HepG2 (cell line): ENCODE measurements around the gene SIGLEC6. TPM values are rescaled to one million over a fixed set of nuclear protein-coding genes. Genes with fewer than 3 reads are reported as not detected.

Experiments
- BHLHE40 ChIP-seq: IDR thresholded peaks from 2 replicates; pipeline ENCODE4 v1.6.1; 2011; ENCODE audit warnings: low read length, improper control_type of control experiment
- CCDC6 ChIP-seq: sonication (generic); formaldehyde crosslinking; IDR thresholded peaks from 2 replicates; pipeline ENCODE4 v1.8.1; 2022; ENCODE audit warnings: mild to moderate bottlenecking, missing genetic modification reagents, moderate library complexity
- FOXK1 ChIP-seq: sonication (generic); formaldehyde crosslinking; IDR thresholded peaks from 2 replicates; pipeline ENCODE4 v1.4.0; 2020; ENCODE audit warnings: low read depth, missing genetic modification reagents, borderline replicate concordance
- HIVEP1 ChIP-seq: sonication (generic); formaldehyde crosslinking; IDR thresholded peaks from 2 replicates; pipeline ENCODE4 v1.4.0; 2020; ENCODE audit warnings: mild to moderate bottlenecking, missing genetic modification reagents
- MTA3 ChIP-seq: sonication (generic); formaldehyde crosslinking; IDR thresholded peaks from 2 replicates; pipeline ENCODE4 v1.4.0; 2020; ENCODE audit warnings: missing genetic modification reagents
- MYNN ChIP-seq: sonication (generic); formaldehyde crosslinking; IDR thresholded peaks from 2 replicates; pipeline ENCODE4 v1.4.0; 2020; ENCODE audit warnings: mild to moderate bottlenecking, low read depth, missing genetic modification reagents
- TCF7 ChIP-seq: sonication (generic); IDR thresholded peaks from 2 replicates; pipeline ENCODE4 v1.6.1; 2016; ENCODE audit warnings: antibody characterized with exemption, low read depth
- THYN1 ChIP-seq: sonication (generic); formaldehyde crosslinking; IDR thresholded peaks from 2 replicates; pipeline ENCODE4 v1.8.1; 2023; ENCODE audit warnings: low read depth, mild to moderate bottlenecking, moderate library complexity, missing genetic modification reagents, borderline replicate concordance
- ZC3H4 ChIP-seq: sonication (generic); formaldehyde crosslinking; IDR thresholded peaks from 2 replicates; pipeline ENCODE4 v1.4.0; 2020; ENCODE audit warnings: missing genetic modification reagents, borderline replicate concordance
- ZNF660 ChIP-seq: sonication (generic); formaldehyde crosslinking; IDR thresholded peaks from 2 replicates; pipeline ENCODE4 v1.5.1; 2020; ENCODE audit warnings: mild to moderate bottlenecking, low read depth, missing genetic modification reagents, borderline replicate concordance
- ZNF7 ChIP-seq: IDR thresholded peaks from 2 replicates; pipeline ENCODE4 v1.6.1; 2016; ENCODE audit warnings: missing biosample characterization, missing genetic modification reagents
- polyA plus RNA-seq, 8 experiments: library from polyadenylated mRNA; depleted of rRNA in 3 of 8; stranded (reverse) in 7 of 8; unstranded in 1 of 8; fragments of >200 nt; fragmentation: Illumina TruSeq in 4 of 8; extraction: Trizol in 4 of 8; gene quantifications; 2 replicates each; pipeline versions ENCODE4 v1.2.1 to v1.2.3, GENCODE V29; 2011 to 2016; ENCODE audit warnings: low read depth in 4 of 8, missing spikeins in 1 of 8, mixed read lengths in 1 of 8; ENCODE audit not compliant: insufficient read depth in 1 of 8
- total RNA-seq, 5 experiments: library from RNA; depleted of rRNA; stranded (reverse); fragments of >200 nt; fragmentation: Illumina TruSeq; extraction: Trizol; gene quantifications; 2 replicates each; pipeline ENCODE4 v1.2.3, GENCODE V29; 2016; ENCODE audit warnings: low read depth in 1 of 5
- TF ChIP-seq, protein P1 (sequence below), 2 experiments: fragments of 450-650 bp in 1 of 2; sonication (generic) in 1 of 2; formaldehyde crosslinking in 1 of 2; IDR thresholded peaks; 2 replicates each; pipeline versions ENCODE4 v1.6.1 to v1.8.0; 2016 to 2022; ENCODE audit warnings: antibody characterized with exemption in 1 of 2, mild to moderate bottlenecking in 1 of 2, missing genetic modification reagents in 1 of 2
- TF ChIP-seq, protein P2 (sequence below): sonication (generic); formaldehyde crosslinking; IDR thresholded peaks from 2 replicates; pipeline ENCODE4 v1.4.0; 2020; ENCODE audit warnings: missing genetic modification reagents, mild to moderate bottlenecking, borderline replicate concordance
- TF ChIP-seq, protein P3 (sequence below): sonication (generic); formaldehyde crosslinking; conservative IDR thresholded peaks from 2 replicates; pipeline ENCODE4 v1.8.1; 2023; ENCODE audit warnings: missing genetic modification reagents

SIGLEC6 gene
- total and polyA plus RNA-seq, 2 of the 13 experiments (the other 11 are each of a cell fraction or from before 2014, with no cell fraction given) = not detected

DNA sequence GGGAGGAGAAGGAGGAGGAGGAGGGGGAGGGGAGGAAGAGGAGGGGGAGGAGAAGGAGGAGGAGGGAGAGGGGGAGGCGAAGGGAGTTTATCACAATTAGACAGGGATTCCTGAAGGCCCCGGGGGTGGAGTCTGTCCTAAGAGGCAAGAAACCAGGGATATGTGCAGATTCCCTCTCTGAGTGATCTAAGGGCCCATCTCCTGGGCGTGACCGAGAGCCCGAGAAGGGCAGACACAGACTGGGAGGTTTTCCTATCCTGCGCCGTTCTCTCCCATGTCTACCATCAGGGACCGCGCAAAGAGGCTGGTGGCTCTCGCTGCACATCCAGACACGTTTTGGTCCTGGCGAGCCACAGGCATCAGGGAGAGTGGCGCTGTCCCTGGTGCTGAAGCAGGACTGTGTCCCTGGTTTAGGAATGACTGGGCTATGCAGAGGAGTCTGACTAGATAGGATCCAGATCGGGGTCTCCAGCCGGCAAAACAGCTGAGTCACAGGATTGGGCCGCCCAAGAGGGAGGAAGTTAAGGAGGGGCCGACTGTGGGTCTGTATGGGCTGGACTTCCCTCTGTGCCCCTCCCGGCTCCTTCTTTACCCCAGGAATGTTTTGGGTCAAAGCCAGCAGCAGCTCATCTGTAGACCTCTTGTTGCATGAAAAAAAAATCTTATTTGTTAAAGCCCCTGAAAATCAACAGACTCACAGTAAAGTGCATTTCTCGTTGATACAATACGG lies 21.7 kb upstream of the SIGLEC6 start (continued):
- TF ChIP-seq, protein P1, sequence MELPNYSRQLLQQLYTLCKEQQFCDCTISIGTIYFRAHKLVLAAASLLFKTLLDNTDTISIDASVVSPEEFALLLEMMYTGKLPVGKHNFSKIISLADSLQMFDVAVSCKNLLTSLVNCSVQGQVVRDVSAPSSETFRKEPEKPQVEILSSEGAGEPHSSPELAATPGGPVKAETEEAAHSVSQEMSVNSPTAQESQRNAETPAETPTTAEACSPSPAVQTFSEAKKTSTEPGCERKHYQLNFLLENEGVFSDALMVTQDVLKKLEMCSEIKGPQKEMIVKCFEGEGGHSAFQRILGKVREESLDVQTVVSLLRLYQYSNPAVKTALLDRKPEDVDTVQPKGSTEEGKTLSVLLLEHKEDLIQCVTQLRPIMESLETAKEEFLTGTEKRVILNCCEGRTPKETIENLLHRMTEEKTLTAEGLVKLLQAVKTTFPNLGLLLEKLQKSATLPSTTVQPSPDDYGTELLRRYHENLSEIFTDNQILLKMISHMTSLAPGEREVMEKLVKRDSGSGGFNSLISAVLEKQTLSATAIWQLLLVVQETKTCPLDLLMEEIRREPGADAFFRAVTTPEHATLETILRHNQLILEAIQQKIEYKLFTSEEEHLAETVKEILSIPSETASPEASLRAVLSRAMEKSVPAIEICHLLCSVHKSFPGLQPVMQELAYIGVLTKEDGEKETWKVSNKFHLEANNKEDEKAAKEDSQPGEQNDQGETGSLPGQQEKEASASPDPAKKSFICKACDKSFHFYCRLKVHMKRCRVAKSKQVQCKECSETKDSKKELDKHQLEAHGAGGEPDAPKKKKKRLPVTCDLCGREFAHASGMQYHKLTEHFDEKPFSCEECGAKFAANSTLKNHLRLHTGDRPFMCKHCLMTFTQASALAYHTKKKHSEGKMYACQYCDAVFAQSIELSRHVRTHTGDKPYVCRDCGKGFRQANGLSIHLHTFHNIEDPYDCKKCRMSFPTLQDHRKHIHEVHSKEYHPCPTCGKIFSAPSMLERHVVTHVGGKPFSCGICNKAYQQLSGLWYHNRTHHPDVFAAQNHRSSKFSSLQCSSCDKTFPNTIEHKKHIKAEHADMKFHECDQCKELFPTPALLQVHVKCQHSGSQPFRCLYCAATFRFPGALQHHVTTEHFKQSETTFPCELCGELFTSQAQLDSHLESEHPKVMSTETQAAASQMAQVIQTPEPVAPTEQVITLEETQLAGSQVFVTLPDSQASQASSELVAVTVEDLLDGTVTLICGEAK (IDR thresholded peaks at IDR 0.05) = no peak
- TF ChIP-seq, protein P1 (CRISPR knock-in tag; IDR thresholded peaks at IDR 0.05) = peak; percentile 65; the same call in 1 of the 2 replicates
- TF ChIP-seq ZNF7 (peak; percentile 56; the same call in 1 of the 2 replicates), BHLHE40 (no peak), FOXK1 (peak; percentile 66; the same call in 1 of the 2 replicates), TCF7 (no peak), MTA3 (CRISPR knock-in tag) (no peak), HIVEP1 (CRISPR knock-in tag) (no peak), ZNF660 (CRISPR knock-in tag) (no peak), CCDC6 (CRISPR knock-in tag) (peak; percentile 26; the same call in 1 of the 2 replicates), THYN1 (CRISPR knock-in tag) (no peak), MYNN (CRISPR knock-in tag) (peak; percentile 66; the same call in 1 of the 2 replicates), ZC3H4 (CRISPR knock-in tag) (no peak)
- TF ChIP-seq, protein P2, sequence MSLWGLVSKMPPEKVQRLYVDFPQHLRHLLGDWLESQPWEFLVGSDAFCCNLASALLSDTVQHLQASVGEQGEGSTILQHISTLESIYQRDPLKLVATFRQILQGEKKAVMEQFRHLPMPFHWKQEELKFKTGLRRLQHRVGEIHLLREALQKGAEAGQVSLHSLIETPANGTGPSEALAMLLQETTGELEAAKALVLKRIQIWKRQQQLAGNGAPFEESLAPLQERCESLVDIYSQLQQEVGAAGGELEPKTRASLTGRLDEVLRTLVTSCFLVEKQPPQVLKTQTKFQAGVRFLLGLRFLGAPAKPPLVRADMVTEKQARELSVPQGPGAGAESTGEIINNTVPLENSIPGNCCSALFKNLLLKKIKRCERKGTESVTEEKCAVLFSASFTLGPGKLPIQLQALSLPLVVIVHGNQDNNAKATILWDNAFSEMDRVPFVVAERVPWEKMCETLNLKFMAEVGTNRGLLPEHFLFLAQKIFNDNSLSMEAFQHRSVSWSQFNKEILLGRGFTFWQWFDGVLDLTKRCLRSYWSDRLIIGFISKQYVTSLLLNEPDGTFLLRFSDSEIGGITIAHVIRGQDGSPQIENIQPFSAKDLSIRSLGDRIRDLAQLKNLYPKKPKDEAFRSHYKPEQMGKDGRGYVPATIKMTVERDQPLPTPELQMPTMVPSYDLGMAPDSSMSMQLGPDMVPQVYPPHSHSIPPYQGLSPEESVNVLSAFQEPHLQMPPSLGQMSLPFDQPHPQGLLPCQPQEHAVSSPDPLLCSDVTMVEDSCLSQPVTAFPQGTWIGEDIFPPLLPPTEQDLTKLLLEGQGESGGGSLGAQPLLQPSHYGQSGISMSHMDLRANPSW = no peak
- TF ChIP-seq, protein P3, sequence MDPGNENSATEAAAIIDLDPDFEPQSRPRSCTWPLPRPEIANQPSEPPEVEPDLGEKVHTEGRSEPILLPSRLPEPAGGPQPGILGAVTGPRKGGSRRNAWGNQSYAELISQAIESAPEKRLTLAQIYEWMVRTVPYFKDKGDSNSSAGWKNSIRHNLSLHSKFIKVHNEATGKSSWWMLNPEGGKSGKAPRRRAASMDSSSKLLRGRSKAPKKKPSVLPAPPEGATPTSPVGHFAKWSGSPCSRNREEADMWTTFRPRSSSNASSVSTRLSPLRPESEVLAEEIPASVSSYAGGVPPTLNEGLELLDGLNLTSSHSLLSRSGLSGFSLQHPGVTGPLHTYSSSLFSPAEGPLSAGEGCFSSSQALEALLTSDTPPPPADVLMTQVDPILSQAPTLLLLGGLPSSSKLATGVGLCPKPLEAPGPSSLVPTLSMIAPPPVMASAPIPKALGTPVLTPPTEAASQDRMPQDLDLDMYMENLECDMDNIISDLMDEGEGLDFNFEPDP (CRISPR knock-in tag) = no peak
